Measurements from ENCODE around the gene NSD1.

NSD1 gene

DNA sequence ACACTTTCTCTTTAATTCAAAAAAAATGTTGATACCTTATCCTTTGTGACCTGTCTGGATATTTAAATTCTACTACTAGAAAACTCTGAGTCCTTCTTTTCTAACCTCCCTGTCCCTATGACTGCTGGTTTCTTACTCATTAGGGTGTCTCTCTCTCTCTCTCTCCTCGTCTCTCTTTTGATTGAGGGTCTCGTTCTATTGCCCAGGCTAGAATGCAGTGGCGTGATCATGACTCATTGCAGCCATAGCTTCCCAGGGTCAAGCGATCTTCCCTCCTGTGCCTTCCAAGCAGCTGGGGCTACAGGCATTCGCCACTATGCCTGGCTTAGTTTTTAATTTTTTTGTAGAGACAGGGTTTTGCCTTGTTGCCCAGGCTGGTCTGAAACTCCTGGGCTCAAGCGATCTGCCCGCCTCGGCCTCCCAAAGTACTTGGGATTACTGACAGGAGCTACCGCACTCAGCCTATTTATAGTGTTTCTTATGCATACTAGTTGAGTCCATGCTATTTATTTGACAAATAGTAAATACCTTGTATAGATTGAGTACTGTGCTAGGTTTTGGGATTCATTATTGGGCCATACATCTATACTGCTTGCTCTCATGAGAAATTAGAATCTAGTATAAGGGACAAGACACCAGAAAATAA lies 61.9 kb downstream of the NSD1 start:
- ChIA-PET POLR2A (no interaction called here), CTCF (interaction anchor here (2.3 kb wide), 1 partner anchor 82 kb away, joined by 9 read pairs; no protein-coding TSS in a partner anchor)
- DNase-seq (ENCODE audit: low read depth, low spot score): no peak
- TF ChIP-seq, protein P1, sequence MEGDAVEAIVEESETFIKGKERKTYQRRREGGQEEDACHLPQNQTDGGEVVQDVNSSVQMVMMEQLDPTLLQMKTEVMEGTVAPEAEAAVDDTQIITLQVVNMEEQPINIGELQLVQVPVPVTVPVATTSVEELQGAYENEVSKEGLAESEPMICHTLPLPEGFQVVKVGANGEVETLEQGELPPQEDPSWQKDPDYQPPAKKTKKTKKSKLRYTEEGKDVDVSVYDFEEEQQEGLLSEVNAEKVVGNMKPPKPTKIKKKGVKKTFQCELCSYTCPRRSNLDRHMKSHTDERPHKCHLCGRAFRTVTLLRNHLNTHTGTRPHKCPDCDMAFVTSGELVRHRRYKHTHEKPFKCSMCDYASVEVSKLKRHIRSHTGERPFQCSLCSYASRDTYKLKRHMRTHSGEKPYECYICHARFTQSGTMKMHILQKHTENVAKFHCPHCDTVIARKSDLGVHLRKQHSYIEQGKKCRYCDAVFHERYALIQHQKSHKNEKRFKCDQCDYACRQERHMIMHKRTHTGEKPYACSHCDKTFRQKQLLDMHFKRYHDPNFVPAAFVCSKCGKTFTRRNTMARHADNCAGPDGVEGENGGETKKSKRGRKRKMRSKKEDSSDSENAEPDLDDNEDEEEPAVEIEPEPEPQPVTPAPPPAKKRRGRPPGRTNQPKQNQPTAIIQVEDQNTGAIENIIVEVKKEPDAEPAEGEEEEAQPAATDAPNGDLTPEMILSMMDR (IDR thresholded peaks at IDR 0.05; ENCODE audit: insufficient read depth, low read length, missing control alignments): no peak
- no peak overlapping the region for H3K4me3 ChIP-seq (ENCODE audit: low read depth, low read length)

DNA sequence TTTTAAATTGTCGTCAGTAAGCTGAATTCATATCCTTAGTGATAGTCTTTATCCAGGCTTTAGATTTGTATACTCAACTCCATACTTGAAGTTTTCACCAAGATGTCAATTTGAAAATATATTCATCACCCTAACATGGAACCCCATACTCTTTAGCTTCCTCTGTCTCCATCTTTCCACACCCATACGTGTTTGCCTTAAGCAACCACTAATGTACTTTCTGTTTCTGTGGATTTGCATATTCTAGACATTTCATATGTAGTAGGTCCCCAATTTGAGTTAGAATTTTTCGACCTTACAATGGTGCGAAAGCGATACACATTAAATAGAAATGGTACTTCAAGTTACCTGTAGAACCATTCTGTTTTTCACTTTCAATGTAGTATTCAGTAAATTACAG lies 65.2 kb downstream of the NSD1 start:
- CTCF ChIA-PET: no interaction called here
- no peak overlapping the region for H3K4me3 ChIP-seq (ENCODE audit: low read depth, low read length)
- TF ChIP-seq, protein P1 (IDR thresholded peaks at IDR 0.05; ENCODE audit: insufficient read depth, low read length, missing control alignments): no peak
- no peak for DNase-seq (ENCODE audit: low read depth, low spot score)
- POLR2A ChIA-PET: no interaction called here

DNA sequence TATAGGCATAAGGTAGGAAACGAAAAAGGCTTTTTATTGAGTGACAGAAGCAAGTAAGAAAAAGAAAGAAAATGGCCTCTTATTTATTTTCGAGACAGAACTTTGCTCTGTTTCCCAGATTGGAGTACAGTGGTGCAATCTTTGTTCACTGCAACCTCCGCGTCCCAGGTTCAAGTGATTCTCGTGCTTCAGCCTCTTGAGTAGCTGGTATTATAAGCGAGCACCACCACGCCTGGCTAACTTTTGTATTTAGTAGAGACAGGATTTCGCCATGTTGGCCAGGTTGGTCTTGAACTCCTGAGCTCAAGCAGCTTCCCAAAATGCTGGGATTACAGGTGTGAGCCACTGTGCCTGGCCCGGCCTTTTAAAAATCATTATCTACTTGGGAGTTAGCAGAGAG lies 70.7 kb downstream of the NSD1 start:
- ChIA-PET POLR2A (no interaction called here), CTCF (interaction anchor here (1.0 kb wide), 1 partner anchor 60 kb away, joined by 3 read pairs; no protein-coding TSS in a partner anchor)
- no peak overlapping the region for H3K4me3 ChIP-seq (ENCODE audit: low read depth, low read length)

DNA sequence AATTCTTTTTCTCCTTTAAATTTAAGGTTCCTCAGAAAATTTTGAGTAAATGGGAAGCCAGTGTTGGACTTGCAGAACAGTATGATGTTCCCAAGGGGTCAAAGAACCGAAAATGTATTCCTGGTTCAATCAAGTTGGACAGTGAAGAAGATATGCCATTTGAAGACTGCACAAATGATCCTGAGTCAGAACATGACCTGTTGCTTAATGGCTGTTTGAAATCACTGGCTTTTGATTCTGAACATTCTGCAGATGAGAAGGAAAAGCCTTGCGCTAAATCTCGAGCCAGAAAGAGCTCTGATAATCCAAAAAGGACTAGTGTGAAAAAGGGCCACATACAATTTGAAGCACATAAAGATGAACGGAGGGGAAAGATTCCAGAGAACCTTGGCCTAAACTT lies 76.0 kb downstream of the NSD1 start:
- ChIA-PET CTCF (interaction anchor here (1.5 kb wide), 1 partner anchor 96 kb away, joined by 5 read pairs; no protein-coding TSS in a partner anchor), POLR2A (no interaction called here)
- H3K4me3 ChIP-seq (ENCODE audit: low read depth, low read length): no peak overlapping the region
- no peak for DNase-seq (ENCODE audit: low read depth, low spot score)
- TF ChIP-seq, protein P1 (IDR thresholded peaks at IDR 0.05; ENCODE audit: insufficient read depth, low read length, missing control alignments): no peak

More for the DNA sequence above, 70.7 kb downstream of the NSD1 start:
- DNase-seq (ENCODE audit: low read depth, low spot score): no peak
- TF ChIP-seq, protein P1 (IDR thresholded peaks at IDR 0.05; ENCODE audit: insufficient read depth, low read length, missing control alignments): no peak

DNA sequence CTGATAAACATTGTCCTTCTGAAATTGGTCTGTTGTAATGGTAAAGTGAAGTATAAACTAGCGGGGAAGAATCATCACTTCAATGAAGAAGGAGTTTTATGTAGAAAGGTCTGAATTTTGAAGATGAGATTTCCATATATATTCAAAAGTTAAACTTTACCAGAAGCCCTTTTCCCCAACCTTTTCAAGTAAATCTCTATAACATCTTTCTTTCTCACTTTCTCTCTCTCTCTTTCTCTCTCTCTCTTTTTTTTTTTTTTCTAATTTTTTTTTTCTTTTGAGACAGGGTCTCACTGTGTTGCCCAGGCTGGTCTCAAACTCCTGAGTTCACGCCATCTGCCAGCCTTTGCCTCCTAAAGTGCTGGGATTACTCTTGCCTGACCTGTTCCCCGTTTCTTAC lies 78.7 kb downstream of the NSD1 start:
- TF ChIP-seq, protein P1 (IDR thresholded peaks at IDR 0.05; ENCODE audit: insufficient read depth, low read length, missing control alignments): no peak
- DNase-seq (ENCODE audit: low read depth, low spot score): no peak
- CTCF ChIA-PET: no interaction called here
- POLR2A ChIA-PET: no interaction called here
- H3K4me3 ChIP-seq (ENCODE audit: low read depth, low read length): no peak overlapping the region

DNA sequence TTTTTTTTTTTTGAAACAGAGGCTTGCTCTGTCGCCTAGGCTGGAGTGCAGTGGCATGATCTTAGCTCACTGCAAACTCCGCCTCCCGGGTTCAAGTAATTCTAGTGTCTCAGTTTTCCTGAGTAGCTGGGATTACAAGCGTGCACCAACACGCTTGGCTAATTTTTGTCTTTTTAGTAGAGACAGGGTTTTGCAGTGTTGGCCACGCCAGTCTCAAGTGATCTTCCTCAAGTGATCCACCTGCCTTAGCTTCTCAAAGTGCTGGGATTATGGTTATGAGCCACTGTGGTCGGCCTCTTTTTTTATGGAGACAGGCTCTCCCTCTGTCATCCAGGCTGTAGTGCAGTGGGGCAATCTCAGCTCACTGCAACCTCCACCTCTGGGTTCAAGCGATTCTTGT lies 87.0 kb downstream of the NSD1 start:
- DNase-seq (ENCODE audit: low read depth, low spot score): no peak
- H3K4me3 ChIP-seq (ENCODE audit: low read depth, low read length): no peak overlapping the region
- ChIA-PET POLR2A (no interaction called here), CTCF (interaction anchor here (1.0 kb wide), 1 partner anchor 9 kb away, joined by 3 read pairs; no protein-coding TSS in a partner anchor)
- TF ChIP-seq, protein P1 (IDR thresholded peaks at IDR 0.05; ENCODE audit: insufficient read depth, low read length, missing control alignments): no peak
